Tibial artery (tissue), 4 donors: ENCODE data around the gene CAMSAP2.
A peak's percentile ranks its signal among the peaks of the same experiment; 100 is the strongest.

Experiments
- DNase-seq, 2 donors: peaks; one replicate each; pipeline ENCODE4 v3.0.0-alpha.2; 2019
- H3K27ac ChIP-seq, 2 donors: fragments of 200-600 bp; sonication (generic) in 1 of 2; 1 replicate in 1 of 2; 2 replicates in 1 of 2; pipeline ENCODE4 v1.5.1; 2018 to 2019; ENCODE audit warnings: mild to moderate bottlenecking in 1 of 2
- H3K27me3 ChIP-seq, 2 donors: fragments of 200-600 bp; sonication (generic) in 1 of 2; one replicate each; pipeline versions ENCODE4 v1.5.1 to v1.6.0; 2016 to 2019
- H3K36me3 ChIP-seq, 3 donors: fragments of 200-600 bp; sonication (generic) in 2 of 3; one replicate each; pipeline ENCODE4 v1.5.1; 2016 to 2019; ENCODE audit warnings: mild to moderate bottlenecking in 2 of 3
- H3K4me1 ChIP-seq, 4 donors: fragments of 200-600 bp; sonication (generic) in 2 of 4; 1 replicate in 3 of 4; 2 replicates in 1 of 4; pipeline ENCODE4 v1.5.1; 2016 to 2019
- H3K4me3 ChIP-seq, 2 donors: fragments of 200-600 bp; sonication (generic) in 1 of 2; 1 replicate in 1 of 2; 2 replicates in 1 of 2; pipeline ENCODE4 v1.5.1; 2018 to 2019; ENCODE audit warnings: mild to moderate bottlenecking in 2 of 2
- H3K9me3 ChIP-seq, 3 donors: fragments of 200-600 bp; sonication (generic) in 1 of 3; one replicate each; pipeline ENCODE4 v1.5.1; 2016 to 2019
- intact Hi-C: fragments of 100-400 bp; cut with DNase I; formaldehyde crosslinking; loops from one replicate; pipeline ENCODE4 v1.15.0; 2023; ENCODE audit warnings: low total_unique reads
- TF ChIP-seq, protein P1 (sequence below), 2 experiments: fragments of 200-600 bp in 1 of 2; fragments of 450-650 bp in 1 of 2; IDR thresholded peaks; one replicate each; pipeline ENCODE4 v1.5.1; 2017 to 2019; ENCODE audit warnings: antibody characterized with exemption in 2 of 2, mild to moderate bottlenecking in 1 of 2, moderate library complexity in 1 of 2

The CAMSAP2 gene

DNA sequence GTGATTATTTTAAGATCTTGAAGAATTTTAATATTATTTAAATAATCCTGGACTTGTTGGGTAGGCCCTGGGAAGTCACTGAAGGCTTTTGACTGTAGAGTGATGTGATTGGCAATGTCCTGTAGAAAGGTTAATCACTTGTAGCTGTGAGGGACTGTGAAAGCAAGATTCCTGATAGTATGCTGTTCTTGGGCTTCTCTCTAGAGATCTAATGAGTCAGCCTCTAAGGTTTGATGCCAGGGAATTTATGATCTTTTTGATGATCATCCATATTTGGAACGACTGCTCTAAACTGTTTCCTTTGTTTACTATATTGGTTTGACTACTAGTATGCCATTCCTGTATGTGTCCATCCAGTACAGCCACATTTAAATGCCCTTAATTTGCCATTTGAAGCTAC lies 56.5 kb downstream of the CAMSAP2 start:
- no peak for DNase-seq
- Histone ChIP-seq H3K4me3 (no peak overlapping the region), H3K27ac (peak overlapping the region in 1 of 2 donors; percentile 12), H3K4me1 (peaks cover 0 to 33% (median 11%) of the 10 kb centered on the region in 4 donors), H3K36me3 (no peaks in the 10 kb centered on the region), H3K27me3 (no peaks in the 10 kb centered on the region), H3K9me3 (no peaks in the 10 kb centered on the region)
- intact Hi-C loops = no loop called here
- TF ChIP-seq, protein P1, sequence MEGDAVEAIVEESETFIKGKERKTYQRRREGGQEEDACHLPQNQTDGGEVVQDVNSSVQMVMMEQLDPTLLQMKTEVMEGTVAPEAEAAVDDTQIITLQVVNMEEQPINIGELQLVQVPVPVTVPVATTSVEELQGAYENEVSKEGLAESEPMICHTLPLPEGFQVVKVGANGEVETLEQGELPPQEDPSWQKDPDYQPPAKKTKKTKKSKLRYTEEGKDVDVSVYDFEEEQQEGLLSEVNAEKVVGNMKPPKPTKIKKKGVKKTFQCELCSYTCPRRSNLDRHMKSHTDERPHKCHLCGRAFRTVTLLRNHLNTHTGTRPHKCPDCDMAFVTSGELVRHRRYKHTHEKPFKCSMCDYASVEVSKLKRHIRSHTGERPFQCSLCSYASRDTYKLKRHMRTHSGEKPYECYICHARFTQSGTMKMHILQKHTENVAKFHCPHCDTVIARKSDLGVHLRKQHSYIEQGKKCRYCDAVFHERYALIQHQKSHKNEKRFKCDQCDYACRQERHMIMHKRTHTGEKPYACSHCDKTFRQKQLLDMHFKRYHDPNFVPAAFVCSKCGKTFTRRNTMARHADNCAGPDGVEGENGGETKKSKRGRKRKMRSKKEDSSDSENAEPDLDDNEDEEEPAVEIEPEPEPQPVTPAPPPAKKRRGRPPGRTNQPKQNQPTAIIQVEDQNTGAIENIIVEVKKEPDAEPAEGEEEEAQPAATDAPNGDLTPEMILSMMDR (IDR thresholded peaks at IDR 0.05) = no peak

DNA sequence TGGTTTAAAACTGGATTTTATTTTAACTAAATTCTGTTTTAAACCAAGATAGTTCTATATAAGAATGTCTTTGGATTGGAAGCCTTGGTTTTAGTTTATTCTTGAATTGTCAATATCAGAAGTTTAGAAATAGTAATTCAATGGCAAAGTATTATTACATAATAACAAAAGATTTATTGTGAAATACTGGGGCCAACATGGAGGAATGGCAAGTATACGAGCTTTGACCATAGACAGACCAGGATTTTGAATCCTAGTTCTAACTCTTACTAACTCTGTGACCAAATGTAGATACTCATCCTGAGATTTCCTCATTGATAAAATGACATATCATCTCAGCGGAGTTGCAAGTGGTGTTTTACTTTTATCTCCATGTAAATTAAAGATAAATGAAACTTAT lies 63.3 kb downstream of the CAMSAP2 start:
- Histone ChIP-seq H3K36me3 (no peaks in the 10 kb centered on the region), H3K27ac (no peak overlapping the region), H3K4me3 (no peak overlapping the region), H3K27me3 (no peaks in the 10 kb centered on the region), H3K9me3 (no peaks in the 10 kb centered on the region), H3K4me1 (peaks cover 0 to 9% (median 0%) of the 10 kb centered on the region in 4 donors)
- intact Hi-C loops = loop anchor here (2.0 to 10.0 kb wide), 3 partner anchors 67 to 179 kb away; partner anchors contain the start of genes CAMSAP2 and DDX59
- TF ChIP-seq, protein P1 (IDR thresholded peaks at IDR 0.05) = no peak
- DNase-seq = no peak

DNA sequence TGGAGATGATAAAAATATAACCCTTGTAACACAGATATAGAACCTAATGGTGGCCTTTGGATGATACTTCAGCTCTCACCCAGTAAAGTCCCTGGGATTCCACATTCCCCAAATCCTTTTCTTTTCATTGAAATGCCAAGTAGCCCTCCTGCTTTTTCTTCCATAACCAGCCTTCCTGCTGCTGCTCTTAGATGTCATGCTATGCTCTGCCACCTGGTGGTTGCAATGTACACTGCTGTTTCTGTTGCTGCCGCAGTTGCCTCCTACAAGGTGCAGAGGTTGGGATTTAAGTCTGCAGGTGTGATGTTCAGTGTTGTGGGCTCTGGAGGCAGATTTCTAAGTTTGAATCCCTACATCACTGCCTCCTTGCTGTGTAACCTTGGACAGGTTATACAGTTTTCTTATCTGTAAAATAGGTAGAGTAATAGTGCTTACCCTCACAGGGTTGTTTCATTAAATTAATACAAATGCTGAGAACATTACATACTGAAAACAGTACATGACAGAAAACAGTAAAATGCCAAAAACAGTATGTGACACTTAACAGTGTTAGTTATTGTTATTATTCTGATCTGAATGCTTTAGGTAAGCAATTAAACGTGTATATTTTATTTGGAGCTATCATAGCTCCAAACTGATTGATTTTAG lies 64.3 kb downstream of the CAMSAP2 start:
- no peak overlapping the region for H3K4me3 ChIP-seq
- peaks cover 6 to 7% (median 7%) of the 10 kb centered on the region in 3 donors for H3K36me3 ChIP-seq
- H3K27ac ChIP-seq = no peak overlapping the region
- DNase-seq = peak; percentile 84 to 85
- intact Hi-C loops = loop anchor here (2.0 to 10.0 kb wide), 3 partner anchors 68 to 180 kb away; partner anchors contain the start of genes CAMSAP2 and DDX59
- no peaks in the 10 kb centered on the region for H3K9me3 ChIP-seq
- no peaks in the 10 kb centered on the region for H3K27me3 ChIP-seq
- TF ChIP-seq, protein P1 (IDR thresholded peaks at IDR 0.05) = peak; percentile 83 to 90
- H3K4me1 ChIP-seq = peaks cover 0 to 9% (median 0%) of the 10 kb centered on the region in 4 donors

DNA sequence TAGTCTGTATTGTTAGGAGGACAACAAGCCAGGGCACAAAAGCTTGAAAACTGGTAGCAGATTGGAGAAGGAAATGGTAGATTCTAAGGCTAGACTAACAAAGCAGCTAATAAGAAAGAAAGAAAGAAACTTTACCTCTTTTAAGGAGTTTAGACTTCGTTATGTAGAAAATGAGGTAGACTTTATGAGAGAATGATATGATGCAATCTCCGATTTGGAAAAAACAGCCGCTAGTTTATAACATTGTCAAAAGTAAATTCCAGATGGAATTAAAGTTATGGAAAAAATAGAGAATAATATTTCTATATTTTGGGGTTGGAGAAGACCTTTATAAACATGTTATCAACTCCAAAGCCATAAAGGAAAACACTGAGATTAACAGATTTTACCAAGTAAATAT lies 67.0 kb downstream of the CAMSAP2 start:
- TF ChIP-seq, protein P1 (IDR thresholded peaks at IDR 0.05) = no peak
- no peak for DNase-seq
- H3K4me3 ChIP-seq = no peak overlapping the region
- peaks cover 18 to 34% (median 33%) of the 10 kb centered on the region in 3 donors for H3K36me3 ChIP-seq
- intact Hi-C loops = loop anchor here (10.0 kb wide), 1 partner anchor 71 kb away; the partner anchor contains the start of gene CAMSAP2
- H3K9me3 ChIP-seq = no peaks in the 10 kb centered on the region
- no peak overlapping the region for H3K27ac ChIP-seq
- H3K4me1 ChIP-seq = peaks cover 0 to 4% (median 0%) of the 10 kb centered on the region in 4 donors
- no peaks in the 10 kb centered on the region for H3K27me3 ChIP-seq

DNA sequence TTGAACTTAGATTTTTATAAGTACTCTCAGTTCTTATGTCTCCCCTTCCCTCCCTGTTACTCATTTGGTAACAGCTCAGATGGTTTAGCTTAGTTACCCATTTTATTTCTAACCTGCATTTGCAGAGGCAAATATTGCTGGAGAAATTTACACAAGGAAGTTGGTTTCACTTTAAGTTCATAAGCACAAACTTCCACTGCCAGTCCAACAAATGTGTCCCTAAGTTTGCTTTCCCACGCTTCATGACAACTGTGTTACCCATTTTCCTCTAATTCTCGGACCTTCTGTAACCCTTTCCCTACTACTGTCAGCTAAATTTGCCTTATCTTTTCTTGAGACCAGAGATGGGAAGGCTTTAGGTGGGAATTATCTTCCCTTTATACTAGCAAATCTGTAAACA lies 70.2 kb downstream of the CAMSAP2 start:
- Histone ChIP-seq H3K4me1 (no peaks in the 10 kb centered on the region), H3K9me3 (no peaks in the 10 kb centered on the region), H3K27ac (no peak overlapping the region), H3K4me3 (no peak overlapping the region), H3K27me3 (no peaks in the 10 kb centered on the region), H3K36me3 (peaks cover 18 to 44% (median 34%) of the 10 kb centered on the region in 3 donors)
- no peak for DNase-seq
- TF ChIP-seq, protein P1 (IDR thresholded peaks at IDR 0.05) = no peak
- intact Hi-C loops = loop anchor here (10.0 kb wide), 1 partner anchor 74 kb away; the partner anchor contains the start of gene CAMSAP2
